Endodermal cell (in vitro differentiated cells): ENCODE data around the gene TIMM13. TPM values are rescaled to one million over a fixed set of nuclear protein-coding genes. Genes with fewer than 3 reads are reported as not detected.
"Not testable (repeated sequence)": the region's sequence is repeated elsewhere in the genome, so short reads cannot be mapped to it uniquely, and the experiment has no call there.

Experiments used
- DNase-seq: peaks from one replicate; pipeline ENCODE4 v3.0.0-alpha.2; 2017
- H3K27ac ChIP-seq: 2 replicates; pipeline ENCODE4 v1.5.1; 2013; ENCODE audit warnings: mild to moderate bottlenecking, low read depth, low read length, moderate library complexity
- H3K27me3 ChIP-seq: 2 replicates; pipeline ENCODE4 v1.6.1; 2013; ENCODE audit warnings: mild to moderate bottlenecking, low read length, moderate library complexity; ENCODE audit not compliant: insufficient read depth, control insufficient read depth, poor library complexity, severe bottlenecking
- H3K36me3 ChIP-seq: 2 replicates; pipeline ENCODE4 v1.7.0; 2013; ENCODE audit warnings: mild to moderate bottlenecking, low read length, moderate library complexity; ENCODE audit not compliant: control insufficient read depth, insufficient read depth
- H3K4me1 ChIP-seq: one replicate; pipeline ENCODE4 v1.7.0; 2013; ENCODE audit warnings: low read length; ENCODE audit not compliant: control insufficient read depth, insufficient read depth
- H3K4me3 ChIP-seq: 2 replicates; pipeline ENCODE4 v1.5.1; 2013; ENCODE audit warnings: mild to moderate bottlenecking, low read length, moderate library complexity
- H3K9ac ChIP-seq: 2 replicates; pipeline ENCODE4 v1.6.1; 2013; ENCODE audit warnings: mild to moderate bottlenecking, low read length, moderate library complexity; ENCODE audit not compliant: poor library complexity, severe bottlenecking; ENCODE audit errors: extremely low read depth
- H3K9me3 ChIP-seq: 2 replicates; pipeline ENCODE4 v1.6.1; 2013; ENCODE audit warnings: mild to moderate bottlenecking, low read length, moderate library complexity; ENCODE audit not compliant: control insufficient read depth
- H3K27ac Mint-ChIP-seq: 2 replicates; pipeline ENCODE4 v1.8.0; 2020; ENCODE audit warnings: mixed read lengths
- H3K27me3 Mint-ChIP-seq: 2 replicates; pipeline ENCODE4 v1.8.0; 2021; ENCODE audit warnings: mild to moderate bottlenecking, mixed read lengths; ENCODE audit not compliant: insufficient read depth
- H3K36me3 Mint-ChIP-seq: 2 replicates; pipeline ENCODE4 v1.8.0; 2020; ENCODE audit warnings: low read depth, mixed read lengths
- H3K4me1 Mint-ChIP-seq: 2 replicates; pipeline ENCODE4 v1.8.0; 2020; ENCODE audit warnings: mixed read lengths
- H3K4me3 Mint-ChIP-seq: 2 replicates; pipeline ENCODE4 v1.8.0; 2020; ENCODE audit warnings: mild to moderate bottlenecking, moderate library complexity, mixed read lengths
- H3K9me3 Mint-ChIP-seq: 2 replicates; pipeline ENCODE4 v1.8.0; 2020; ENCODE audit warnings: mild to moderate bottlenecking, mixed read lengths
- CTCF ChIP-seq: fragments of 200-600 bp; sonication (generic); conservative IDR thresholded peaks from 2 replicates; pipeline ENCODE4 v1.5.0; 2021; ENCODE audit warnings: antibody characterized with exemption, mild to moderate bottlenecking
- WGBS, 2 experiments: methylation state at CpG; one replicate each; pipeline versions ENCODE4 v1.1.5 to v1.1.7; 2013; ENCODE audit warnings: missing lambda C conversion rate in 2 of 2, mixed read lengths in 1 of 2; ENCODE audit not compliant: insufficient coverage in 1 of 2, insufficient read length in 1 of 2; 5-methylcytosine and 5-hydroxymethylcytosine counted together
- total RNA-seq, 2 donors: library from RNA; stranded (reverse); fragmentation: NEBNext Ultra II Directional in 1 of 2; extraction: Animal tissue kit (Norgen Biotek cat#: 25700) in 1 of 2; gene quantifications; 2 replicates in 1 of 2; 3 replicates in 1 of 2; pipeline ENCODE4 v1.2.1, GENCODE V29; 2021

TIMM13 gene
- total RNA-seq, 2 donors from 2014 or later = 149 to 175 TPM

- no peaks in the 10 kb centered on the region for H3K36me3 Mint-ChIP-seq
- peak overlapping the region; percentile 94 for H3K27ac Mint-ChIP-seq
- peak overlapping the region; percentile 84 for H3K9ac ChIP-seq
- H3K27me3 ChIP-seq = no peaks in the 10 kb centered on the region
- H3K27ac ChIP-seq = peak overlapping the region; percentile 75
- TF ChIP-seq CTCF = no peak
- peak overlapping the region; percentile 68 for H3K4me3 Mint-ChIP-seq
- H3K4me3 ChIP-seq = peak overlapping the region; percentile 76
- no peaks in the 10 kb centered on the region for H3K9me3 Mint-ChIP-seq
- H3K4me1 ChIP-seq = no peaks in the 10 kb centered on the region
- no peaks in the 10 kb centered on the region for H3K27me3 Mint-ChIP-seq
- WGBS, 2 experiments = 7 to 8% methylated on average over 22 to 46 of the region's 46 CpGs
- H3K36me3 ChIP-seq = no peaks in the 10 kb centered on the region
- H3K9me3 ChIP-seq = no peaks in the 10 kb centered on the region
- peak; percentile 99 for DNase-seq
- peaks cover 2% of the 10 kb centered on the region for H3K4me1 Mint-ChIP-seq
Measured at GRCh38 chr19:2462635-2463421, 35.4 kb upstream of the TIMM13 start.

GRCh38 chr19:2461751-2462634 lies 34.6 kb upstream of the TIMM13 start:
- no peaks in the 10 kb centered on the region for H3K4me1 ChIP-seq
- no peaks in the 10 kb centered on the region for H3K27me3 Mint-ChIP-seq
- H3K9me3 Mint-ChIP-seq = no peaks in the 10 kb centered on the region
- no peaks in the 10 kb centered on the region for H3K36me3 Mint-ChIP-seq
- H3K9ac ChIP-seq = peak overlapping the region; percentile 84
- no peaks in the 10 kb centered on the region for H3K9me3 ChIP-seq
- peak overlapping the region; percentile 94 for H3K27ac Mint-ChIP-seq
- TF ChIP-seq CTCF = peak; percentile 16
- DNase-seq = peak; percentile 81
- 5 to 10% methylated on average over 35 to 62 of the region's 62 CpGs for WGBS, 2 experiments
- no peaks in the 10 kb centered on the region for H3K27me3 ChIP-seq
- H3K27ac ChIP-seq = peak overlapping the region; percentile 75
- no peaks in the 10 kb centered on the region for H3K36me3 ChIP-seq
- peak overlapping the region; percentile 76 for H3K4me3 ChIP-seq
- H3K4me3 Mint-ChIP-seq = peak overlapping the region; percentile 68
- H3K4me1 Mint-ChIP-seq = peaks cover 2% of the 10 kb centered on the region

- H3K4me1 ChIP-seq = no peaks in the 10 kb centered on the region
- 94% methylated on average over 1 of the region's 1 CpG; no CpG with 5 or more reads in 1 of the 2 experiments for WGBS, 2 experiments
- H3K9me3 ChIP-seq = no peaks in the 10 kb centered on the region
- H3K27me3 ChIP-seq = no peaks in the 10 kb centered on the region
- H3K36me3 Mint-ChIP-seq = no peaks in the 10 kb centered on the region
- H3K9ac ChIP-seq = no peak overlapping the region
- H3K9me3 Mint-ChIP-seq = no peaks in the 10 kb centered on the region
- no peak overlapping the region for H3K4me3 Mint-ChIP-seq
- no peak overlapping the region for H3K27ac Mint-ChIP-seq
- DNase-seq = no peak
- peaks cover 4% of the 10 kb centered on the region for H3K4me1 Mint-ChIP-seq
- no peak for TF ChIP-seq CTCF
- no peaks in the 10 kb centered on the region for H3K36me3 ChIP-seq
- no peak overlapping the region for H3K27ac ChIP-seq
- no peaks in the 10 kb centered on the region for H3K27me3 Mint-ChIP-seq
- no peak overlapping the region for H3K4me3 ChIP-seq
Measured at GRCh38 chr19:2460245-2460644, 32.9 kb upstream of the TIMM13 start.

GRCh38 chr19:2458776-2459175 lies 31.4 kb upstream of the TIMM13 start:
- not testable (repeated sequence) for H3K4me3 Mint-ChIP-seq, H3K27ac ChIP-seq, H3K36me3 Mint-ChIP-seq, H3K36me3 ChIP-seq, H3K4me1 ChIP-seq, H3K27me3 Mint-ChIP-seq, H3K9me3 Mint-ChIP-seq, H3K27ac Mint-ChIP-seq, H3K9me3 ChIP-seq, DNase-seq, H3K9ac ChIP-seq, H3K27me3 ChIP-seq, H3K4me3 ChIP-seq
- WGBS, 2 experiments = 92 to 94% methylated on average over 10 of the region's 10 CpGs
- H3K4me1 Mint-ChIP-seq = peaks cover 10% of the 10 kb centered on the region
